MM.1S (cell line): Measurements from ENCODE around the gene PI4KA.
"Not testable (repeated sequence)": the region's sequence is repeated elsewhere in the genome, so short reads cannot be mapped to it uniquely, and the experiment has no call there.

Source experiments
- DNase-seq: peaks from one replicate; pipeline ENCODE4 v3.0.0-alpha.2; 2015
- H2AFZ ChIP-seq: fragments of 300-600 bp; sonication (generic); 2 replicates; pipeline ENCODE4 v1.6.0; 2016; ENCODE audit warnings: antibody characterized with exemption, low read length
- H3F3A ChIP-seq: fragments of 300-600 bp; sonication (generic); 2 replicates; pipeline ENCODE4 v1.6.1; 2016; ENCODE audit warnings: mild to moderate bottlenecking, antibody characterized with exemption, low read length, moderate library complexity, mixed read lengths; ENCODE audit not compliant: insufficient read depth
- H3K27ac ChIP-seq: fragments of 300-600 bp; sonication (generic); 2 replicates; pipeline ENCODE4 v1.5.1; 2016; ENCODE audit warnings: mild to moderate bottlenecking, low read length
- H3K27me3 ChIP-seq: fragments of 300-600 bp; sonication (generic); replicated peaks from 2 replicates; pipeline ENCODE4 v1.6.0; 2016; ENCODE audit warnings: low read length; ENCODE audit not compliant: insufficient read depth
- H3K36me3 ChIP-seq: fragments of 300-600 bp; sonication (generic); replicated peaks from 2 replicates; pipeline ENCODE4 v1.6.1; 2016; ENCODE audit warnings: mild to moderate bottlenecking, low read length, mixed read lengths; ENCODE audit not compliant: insufficient read depth
- H3K4me1 ChIP-seq: fragments of 300-600 bp; sonication (generic); 2 replicates; pipeline ENCODE4 v1.6.1; 2016; ENCODE audit warnings: low read length, mixed read lengths
- H3K4me2 ChIP-seq: fragments of 300-600 bp; sonication (generic); 2 replicates; pipeline ENCODE4 v1.6.0; 2016; ENCODE audit warnings: low read depth, low read length
- H3K4me3 ChIP-seq: fragments of 300-600 bp; sonication (generic); 2 replicates; pipeline ENCODE4 v1.5.1; 2016; ENCODE audit warnings: low read length, mixed read lengths
- H3K79me2 ChIP-seq: fragments of 300-600 bp; sonication (generic); 2 replicates; pipeline ENCODE4 v1.6.1; 2016; ENCODE audit warnings: mixed run types, low read length, mixed read lengths
- H3K9ac ChIP-seq: fragments of 300-600 bp; sonication (generic); 2 replicates; pipeline ENCODE4 v1.6.1; 2016; ENCODE audit warnings: low read length, mixed read lengths
- H3K9me2 ChIP-seq: fragments of 300-600 bp; sonication (generic); replicated peaks from 2 replicates; pipeline ENCODE4 v1.6.1; 2016; ENCODE audit warnings: mild to moderate bottlenecking, low read length, mixed read lengths; ENCODE audit not compliant: insufficient read depth
- H3K9me3 ChIP-seq: fragments of 300-600 bp; sonication (generic); replicated peaks from 2 replicates; pipeline ENCODE4 v1.6.1; 2016; ENCODE audit warnings: mild to moderate bottlenecking, low read length, mixed read lengths; ENCODE audit not compliant: insufficient read depth
- H4K20me1 ChIP-seq: fragments of 300-600 bp; sonication (generic); 2 replicates; pipeline ENCODE4 v1.6.1; 2016; ENCODE audit warnings: mild to moderate bottlenecking, low read length, moderate library complexity, mixed read lengths; ENCODE audit not compliant: insufficient read depth
- EZH2 ChIP-seq: fragments of 300-600 bp; sonication (generic); optimal IDR thresholded peaks from 2 replicates; pipeline ENCODE3; 2017; ENCODE audit warnings: low read depth, mild to moderate bottlenecking, antibody characterized with exemption, low read length, mixed read lengths
- EZH2phosphoT487 ChIP-seq: fragments of 300-600 bp; sonication (generic); IDR thresholded peaks from 2 replicates; pipeline ENCODE4 v1.6.1; 2018; ENCODE audit warnings: antibody characterized with exemption, low read length
- TF ChIP-seq, protein P1 (sequence below): fragments of 300-600 bp; sonication (generic); IDR thresholded peaks from 2 replicates; pipeline ENCODE4 v1.5.1; 2016; ENCODE audit warnings: antibody characterized with exemption, low read length, mixed read lengths

Gene PI4KA

DNA sequence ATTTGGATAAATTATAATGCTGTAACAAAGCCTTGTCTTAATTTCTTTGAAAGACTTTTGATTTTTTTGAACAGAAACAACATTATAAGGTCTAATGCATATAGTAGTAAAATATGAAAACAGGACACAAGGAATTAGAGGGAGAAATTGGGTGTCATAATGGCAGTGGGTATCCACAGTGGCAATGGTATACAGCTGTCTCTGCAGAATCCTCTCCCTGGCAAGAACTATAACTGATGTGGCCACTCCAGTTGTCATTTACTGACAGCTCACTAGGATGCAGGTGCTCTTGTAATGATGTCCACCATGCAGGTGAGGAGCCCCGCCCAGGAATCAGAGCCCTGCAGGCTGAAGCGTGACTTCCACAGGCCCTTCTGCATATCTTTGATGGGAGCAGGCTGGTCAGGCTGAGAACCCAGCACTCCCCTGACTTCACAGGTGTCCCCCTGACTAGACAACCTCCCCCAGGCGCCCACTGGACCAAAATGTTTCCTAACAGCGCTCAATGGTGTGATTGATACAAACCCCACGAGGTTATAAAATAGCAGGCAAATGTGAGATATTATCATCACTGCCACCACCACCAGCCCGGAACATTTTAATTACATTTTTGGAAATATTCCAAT lies 117.5 kb downstream of the PI4KA start:
- Histone ChIP-seq H3K4me3 (no peak overlapping the region), H3K9me2 (no peaks in the 10 kb centered on the region), H3K27me3 (no peaks in the 10 kb centered on the region), H3K4me2 (no peak overlapping the region), H4K20me1 (no peaks in the 10 kb centered on the region), H3K36me3 (no peaks in the 10 kb centered on the region; the same call in 1 of the 2 replicates), H3F3A (no peaks in the 10 kb centered on the region), H2AFZ (no peak overlapping the region), H3K4me1 (no peaks in the 10 kb centered on the region), H3K9me3 (no peaks in the 10 kb centered on the region), H3K27ac (no peak overlapping the region), H3K79me2 (no peaks in the 10 kb centered on the region), H3K9ac (no peak overlapping the region)
- TF ChIP-seq EZH2phosphoT487, result no peak
- TF ChIP-seq EZH2, result no peak
- TF ChIP-seq, protein P1, sequence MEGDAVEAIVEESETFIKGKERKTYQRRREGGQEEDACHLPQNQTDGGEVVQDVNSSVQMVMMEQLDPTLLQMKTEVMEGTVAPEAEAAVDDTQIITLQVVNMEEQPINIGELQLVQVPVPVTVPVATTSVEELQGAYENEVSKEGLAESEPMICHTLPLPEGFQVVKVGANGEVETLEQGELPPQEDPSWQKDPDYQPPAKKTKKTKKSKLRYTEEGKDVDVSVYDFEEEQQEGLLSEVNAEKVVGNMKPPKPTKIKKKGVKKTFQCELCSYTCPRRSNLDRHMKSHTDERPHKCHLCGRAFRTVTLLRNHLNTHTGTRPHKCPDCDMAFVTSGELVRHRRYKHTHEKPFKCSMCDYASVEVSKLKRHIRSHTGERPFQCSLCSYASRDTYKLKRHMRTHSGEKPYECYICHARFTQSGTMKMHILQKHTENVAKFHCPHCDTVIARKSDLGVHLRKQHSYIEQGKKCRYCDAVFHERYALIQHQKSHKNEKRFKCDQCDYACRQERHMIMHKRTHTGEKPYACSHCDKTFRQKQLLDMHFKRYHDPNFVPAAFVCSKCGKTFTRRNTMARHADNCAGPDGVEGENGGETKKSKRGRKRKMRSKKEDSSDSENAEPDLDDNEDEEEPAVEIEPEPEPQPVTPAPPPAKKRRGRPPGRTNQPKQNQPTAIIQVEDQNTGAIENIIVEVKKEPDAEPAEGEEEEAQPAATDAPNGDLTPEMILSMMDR, result no peak
- no peak for DNase-seq

DNA sequence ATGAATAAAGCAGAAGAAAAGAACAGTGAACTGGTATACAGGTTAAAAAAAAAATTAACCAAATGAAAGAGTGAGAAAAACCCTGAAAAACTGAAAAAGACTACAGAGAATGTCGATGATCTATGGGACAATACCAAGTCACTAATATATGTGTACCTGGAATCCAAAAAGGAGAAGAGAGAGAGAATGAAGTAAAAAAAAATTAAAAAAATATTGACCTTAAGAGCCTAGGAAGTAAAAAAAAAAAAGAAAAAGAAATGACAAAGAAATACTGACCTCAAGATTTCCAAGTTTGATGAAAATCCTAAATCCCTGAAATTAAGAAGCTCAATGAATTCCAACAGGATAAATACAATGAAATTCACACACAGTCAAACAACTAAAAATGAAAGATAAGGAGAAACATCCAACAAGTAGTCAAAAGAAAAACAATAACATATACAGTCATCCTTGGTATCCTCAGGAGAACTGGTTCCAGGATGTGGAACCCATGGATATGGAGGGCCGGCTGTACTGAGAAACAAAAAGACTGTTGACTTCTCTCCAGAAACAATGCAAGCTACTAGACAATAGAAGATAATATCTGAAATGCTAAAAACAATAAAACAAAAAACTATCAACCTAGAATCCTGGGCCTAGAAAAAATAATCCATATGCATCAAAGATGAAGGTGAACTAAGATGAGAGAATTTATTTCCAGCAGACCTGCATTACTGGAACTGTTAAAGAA lies 118.2 kb downstream of the PI4KA start:
- Histone ChIP-seq H2AFZ (no peak overlapping the region), H3K36me3 (no peaks in the 10 kb centered on the region; the same call in 1 of the 2 replicates), H3K9me2 (no peaks in the 10 kb centered on the region), H3K9ac (no peak overlapping the region), H4K20me1 (no peaks in the 10 kb centered on the region), H3K4me1 (no peaks in the 10 kb centered on the region), H3K9me3 (no peaks in the 10 kb centered on the region), H3F3A (no peaks in the 10 kb centered on the region), H3K27ac (no peak overlapping the region), H3K4me2 (no peak overlapping the region), H3K27me3 (no peaks in the 10 kb centered on the region), H3K79me2 (no peaks in the 10 kb centered on the region), H3K4me3 (no peak overlapping the region)
- TF ChIP-seq, protein P1, result no peak
- TF ChIP-seq EZH2, result no peak
- no peak for TF ChIP-seq EZH2phosphoT487
- no peak for DNase-seq

DNA sequence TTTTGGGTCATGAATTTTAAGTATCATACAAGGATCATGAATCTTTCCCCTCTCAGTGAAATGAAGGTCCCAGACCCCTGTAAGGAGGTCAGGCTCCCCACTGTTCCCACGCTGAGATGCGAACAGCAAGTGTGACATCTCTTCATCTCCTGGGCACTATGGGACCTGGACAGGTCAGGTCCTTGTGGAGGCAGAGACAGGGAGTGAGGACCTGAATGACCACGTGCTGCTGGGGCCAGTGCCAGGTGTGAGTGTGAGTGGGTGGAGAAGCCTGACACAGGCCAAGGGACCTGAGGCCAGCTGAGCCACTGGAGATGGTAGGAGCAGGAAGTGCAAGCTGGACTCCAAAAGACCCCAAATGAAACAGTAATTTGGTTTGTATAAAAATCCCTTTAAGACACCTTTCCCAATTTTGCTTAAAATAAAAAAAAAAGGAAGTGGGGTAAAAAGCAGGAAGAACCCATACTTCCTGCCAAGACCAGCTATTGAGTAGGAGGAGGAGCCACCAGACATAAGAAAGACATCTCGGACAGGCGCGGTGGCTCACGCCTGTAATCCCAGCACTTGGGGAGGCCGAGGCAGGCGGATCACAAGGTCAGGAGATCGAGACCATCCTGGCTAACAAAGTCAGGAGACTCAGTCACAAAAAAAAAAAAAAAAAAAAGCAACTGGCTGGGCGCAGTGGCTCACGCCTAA lies 120.1 kb downstream of the PI4KA start:
- no peaks in the 10 kb centered on the region for H3F3A ChIP-seq
- H3K9me3 ChIP-seq, result no peaks in the 10 kb centered on the region
- no peak overlapping the region for H3K4me2 ChIP-seq
- no peaks in the 10 kb centered on the region for H4K20me1 ChIP-seq
- H2AFZ ChIP-seq, result no peak overlapping the region
- no peaks in the 10 kb centered on the region for H3K79me2 ChIP-seq
- H3K9ac ChIP-seq, result no peak overlapping the region
- no peaks in the 10 kb centered on the region for H3K36me3 ChIP-seq
- no peak for DNase-seq
- H3K4me3 ChIP-seq, result no peak overlapping the region
- no peaks in the 10 kb centered on the region for H3K27me3 ChIP-seq
- H3K9me2 ChIP-seq, result no peaks in the 10 kb centered on the region
- TF ChIP-seq, protein P1, result no peak
- TF ChIP-seq EZH2phosphoT487, result no peak
- no peak for TF ChIP-seq EZH2
- no peak overlapping the region for H3K27ac ChIP-seq
- H3K4me1 ChIP-seq, result no peaks in the 10 kb centered on the region

DNA sequence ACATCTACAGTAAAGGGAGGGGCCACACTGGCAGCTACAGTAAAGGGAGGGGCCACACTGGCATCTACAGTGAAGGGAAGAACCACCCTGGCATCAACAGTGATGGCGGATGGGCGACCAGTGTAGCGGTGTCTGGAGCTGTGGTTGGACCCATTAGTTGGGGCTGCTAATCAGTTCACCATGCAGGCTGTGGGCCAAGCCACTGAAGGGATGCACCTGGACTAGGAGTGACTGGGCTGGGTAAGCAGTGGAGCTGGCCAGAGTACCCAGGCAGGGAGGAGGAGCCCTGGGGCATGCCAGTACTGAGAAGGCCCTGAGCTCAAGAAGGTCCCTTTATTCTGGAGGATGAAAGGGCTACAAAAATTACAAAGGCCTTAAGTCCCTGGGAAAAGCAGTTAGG lies 121.7 kb downstream of the PI4KA start:
- not testable (repeated sequence) for H3K4me1 ChIP-seq, DNase-seq, H3K79me2 ChIP-seq, H3K9me3 ChIP-seq, H3F3A ChIP-seq, H3K9ac ChIP-seq, H3K9me2 ChIP-seq, H2AFZ ChIP-seq, H3K4me2 ChIP-seq, H4K20me1 ChIP-seq, H3K36me3 ChIP-seq, H3K27ac ChIP-seq, H3K27me3 ChIP-seq, H3K4me3 ChIP-seq

DNA sequence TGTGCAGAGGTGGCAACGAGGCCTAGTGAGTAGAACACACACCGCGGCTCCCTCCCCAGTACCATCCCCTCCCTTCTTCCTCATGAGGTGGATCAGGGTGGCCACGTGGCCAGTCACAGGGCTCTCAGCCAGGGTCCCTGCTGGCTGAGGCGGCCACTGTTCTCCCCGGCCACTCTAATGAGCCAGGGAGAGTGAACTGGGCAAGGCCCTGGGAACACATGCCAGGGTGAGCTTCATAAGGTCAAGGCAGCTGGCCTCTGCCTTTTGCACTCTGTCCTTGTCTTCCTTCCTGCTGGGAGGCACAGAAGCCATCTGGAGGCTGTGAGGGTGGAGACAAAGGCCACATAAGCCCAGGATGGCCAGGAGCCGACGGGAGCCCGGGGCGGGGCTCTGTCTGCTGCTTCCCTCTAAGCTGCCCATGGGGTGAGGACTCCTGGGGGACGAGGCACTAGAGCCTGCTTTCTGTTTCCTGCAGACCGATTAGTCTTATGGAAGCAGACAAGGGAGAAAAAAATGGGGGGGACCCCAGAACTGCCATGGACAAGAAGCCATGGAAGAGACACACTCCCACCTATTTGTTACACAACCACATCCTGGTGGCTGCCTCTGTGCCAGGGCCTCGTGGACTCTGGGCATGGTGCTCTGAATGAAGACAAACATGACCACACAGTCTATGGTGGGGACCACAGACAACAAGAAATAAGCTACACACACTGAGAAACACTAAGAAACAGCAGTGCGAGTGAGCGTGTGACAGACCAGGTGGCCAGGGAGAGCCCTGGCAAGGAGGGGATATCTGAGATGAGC lies 123.1 kb downstream of the PI4KA start:
- not testable (repeated sequence) for H3K27ac ChIP-seq, H3K27me3 ChIP-seq, H3K79me2 ChIP-seq, H3K4me3 ChIP-seq, H2AFZ ChIP-seq, H3F3A ChIP-seq, H4K20me1 ChIP-seq, H3K9me2 ChIP-seq, DNase-seq, H3K4me2 ChIP-seq, H3K9ac ChIP-seq, H3K4me1 ChIP-seq, H3K9me3 ChIP-seq, H3K36me3 ChIP-seq
